EL (cell line): ENCODE data around the gene AIFM2.
"Not testable (repeated sequence)": the region's sequence is repeated elsewhere in the genome, so short reads cannot be mapped to it uniquely, and the experiment has no call there.

Experiments
- DNase-seq: peaks from one replicate; pipeline ENCODE4 v3.0.0-alpha.2; 2016

The AIFM2 gene

DNA sequence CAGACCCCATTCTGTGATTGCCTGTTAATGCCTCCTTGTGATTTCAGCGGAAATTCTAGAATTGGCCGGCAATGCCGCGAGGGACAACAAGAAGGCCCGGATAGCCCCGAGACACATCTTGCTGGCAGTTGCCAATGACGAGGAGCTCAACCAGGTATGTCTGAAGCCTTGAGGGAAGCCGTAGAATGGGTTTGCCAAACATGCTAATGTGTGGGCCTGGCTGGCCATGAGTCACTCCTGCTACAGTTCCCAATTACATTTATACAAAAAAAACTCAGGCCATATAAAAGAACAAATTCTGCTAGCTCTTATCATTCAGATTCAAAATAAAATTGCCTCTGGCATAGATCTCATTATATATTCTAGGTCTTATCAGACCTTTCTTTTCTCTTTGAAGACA lies 42.6 kb downstream of the AIFM2 start:
- no peak for DNase-seq

- DNase-seq = no peak
These were observed 44.3 kb downstream of the AIFM2 start for GRCh38 chr10:70088308-70088698.

DNA sequence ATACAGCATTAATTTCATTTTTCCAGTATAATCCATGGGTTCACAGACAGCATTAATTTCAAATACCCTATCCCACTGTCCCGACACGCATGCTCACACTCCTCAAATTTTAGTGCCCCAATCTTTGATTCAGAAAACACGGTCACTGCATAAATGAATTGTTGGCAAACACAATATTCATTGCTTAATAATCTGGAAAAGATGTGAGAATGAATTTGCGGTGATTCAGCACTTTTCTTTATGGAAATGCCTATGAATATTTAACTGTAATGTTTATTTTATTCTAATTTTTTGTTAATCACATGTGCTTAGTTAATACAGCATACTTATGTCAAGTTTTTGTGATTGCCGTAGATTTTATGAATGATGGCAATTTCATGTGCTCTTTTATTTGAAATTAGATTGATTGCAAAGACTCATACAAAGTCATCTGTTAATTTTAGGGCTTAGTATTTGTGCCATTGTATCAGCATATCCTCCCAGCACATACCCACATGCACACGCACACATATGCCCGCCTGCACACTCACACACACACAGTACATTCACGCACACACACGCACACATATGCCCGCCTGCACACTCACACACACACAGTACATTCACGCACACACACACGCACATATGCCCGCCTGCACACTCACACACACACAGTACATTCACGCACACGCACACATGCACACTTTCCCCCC lies 44.9 kb downstream of the AIFM2 start:
- no peak for DNase-seq

DNA sequence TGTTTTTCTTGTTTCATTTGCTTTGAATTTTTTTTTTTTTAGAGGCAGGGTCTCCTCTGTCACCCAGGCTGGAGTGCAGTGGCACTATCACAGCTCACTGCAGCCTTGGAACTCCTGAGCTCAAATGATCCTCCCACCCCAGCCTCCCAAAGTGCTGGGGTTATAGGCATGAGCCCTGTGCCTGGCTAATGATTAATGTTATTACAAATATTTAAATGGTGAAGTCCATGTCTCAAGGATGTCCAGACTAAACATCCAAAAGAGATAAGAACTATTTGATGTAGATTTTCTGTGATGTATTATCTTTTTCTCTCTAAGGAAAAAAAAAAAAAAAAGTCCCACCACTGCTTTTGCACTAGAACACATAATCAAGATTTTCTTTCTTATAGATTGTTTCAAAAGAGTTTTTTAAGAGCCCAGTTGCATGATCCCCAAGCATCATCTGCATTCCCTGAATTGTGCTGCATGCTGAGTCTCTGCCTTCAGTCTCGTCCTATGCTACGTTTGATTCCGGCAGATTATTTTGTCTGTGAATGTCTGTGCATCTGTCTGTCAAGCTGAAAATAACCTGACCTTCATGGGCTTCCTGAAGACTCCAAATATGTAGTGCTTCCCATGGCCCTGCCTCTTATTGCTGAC lies 46.5 kb downstream of the AIFM2 start:
- DNase-seq = no peak

DNA sequence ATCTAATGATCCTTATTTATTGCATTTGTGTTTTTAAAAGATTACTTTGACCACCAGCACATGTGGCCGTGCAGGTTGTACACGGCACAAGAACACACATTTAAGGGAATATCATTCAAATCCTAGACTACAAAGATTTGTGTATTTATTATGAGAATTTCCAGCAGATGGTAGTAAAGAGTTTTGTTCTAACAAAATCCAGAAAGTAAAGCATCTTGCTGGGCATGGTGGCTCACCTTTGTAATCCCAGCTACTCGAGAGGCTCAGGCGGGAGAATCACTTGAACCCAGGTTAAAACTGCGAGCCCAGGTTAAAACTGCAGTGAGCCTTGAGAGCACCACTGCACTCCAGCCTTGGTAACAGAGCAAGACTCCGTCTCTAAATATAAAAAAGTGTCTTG lies 48.4 kb downstream of the AIFM2 start:
- no peak for DNase-seq

DNA sequence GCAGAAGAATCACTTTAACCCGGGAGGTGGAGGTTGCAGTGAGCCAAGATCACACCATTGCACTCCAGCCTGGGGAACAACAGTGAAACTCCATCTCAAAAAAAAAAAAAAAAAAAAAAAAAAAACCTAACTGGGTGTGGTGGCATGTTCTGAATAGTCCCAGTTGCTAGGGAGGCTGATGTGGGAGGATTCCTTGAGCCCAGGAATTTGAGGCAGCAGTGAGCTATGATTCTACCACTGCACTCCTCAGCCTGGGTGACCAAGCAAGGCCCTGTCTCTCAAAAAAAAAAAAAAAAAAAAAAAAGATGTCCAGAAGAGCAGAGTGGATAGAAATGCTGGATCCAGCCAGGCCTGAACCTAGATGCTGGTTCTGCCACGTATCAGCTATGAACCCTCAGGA lies 51.8 kb downstream of the AIFM2 start:
- DNase-seq = not testable (repeated sequence)

DNA sequence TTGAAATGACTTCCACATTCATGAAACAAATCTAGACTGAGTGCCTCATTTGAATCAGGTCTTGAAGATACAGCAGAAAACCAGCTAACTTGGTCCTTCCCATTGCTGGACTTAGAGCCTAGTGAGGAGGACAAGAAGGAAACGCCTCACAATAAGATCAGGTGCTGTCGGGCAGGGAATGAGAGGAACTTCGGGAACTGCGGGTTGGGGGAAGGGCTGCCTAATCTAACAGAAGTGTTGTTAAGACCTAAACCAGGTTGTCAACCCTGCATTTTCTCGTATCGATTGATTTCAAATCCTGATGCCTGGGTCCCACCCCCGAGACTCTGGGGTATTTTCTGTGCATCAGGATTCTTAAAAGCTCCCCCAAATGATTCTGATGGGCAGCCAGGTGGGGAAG lies 53.7 kb downstream of the AIFM2 start:
- DNase-seq = no peak

DNA sequence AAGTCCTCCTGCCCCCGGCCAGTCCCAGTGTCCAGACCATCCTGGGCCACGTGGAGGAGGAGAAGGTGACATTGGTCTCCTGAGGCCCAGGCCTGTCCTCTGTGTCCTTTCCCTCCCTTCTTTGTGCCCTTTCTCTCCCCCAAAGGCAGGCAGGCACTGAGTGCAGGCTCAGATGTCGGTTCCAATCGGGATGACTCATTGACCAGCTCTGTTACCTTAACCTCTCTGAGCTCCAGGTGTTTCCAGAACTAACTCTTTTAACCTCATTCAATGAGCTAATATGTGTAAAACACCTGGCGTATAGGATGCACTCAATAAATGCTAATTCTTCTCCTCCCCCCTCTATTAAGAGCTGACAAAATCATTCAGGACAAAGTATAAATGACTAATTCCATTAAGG lies 54.3 kb downstream of the AIFM2 start:
- no peak for DNase-seq

GRCh38 chr10:70074971-70075370 lies 57.7 kb downstream of the AIFM2 start:
- DNase-seq = no peak

GRCh38 chr10:70074165-70074564 lies 58.5 kb downstream of the AIFM2 start:
- DNase-seq = no peak

- no peak for DNase-seq
These were observed 61.8 kb downstream of the AIFM2 start for GRCh38 chr10:70070834-70071233.

- DNase-seq = no peak
These were observed 63.3 kb downstream of the AIFM2 start for GRCh38 chr10:70069346-70069745.

DNA sequence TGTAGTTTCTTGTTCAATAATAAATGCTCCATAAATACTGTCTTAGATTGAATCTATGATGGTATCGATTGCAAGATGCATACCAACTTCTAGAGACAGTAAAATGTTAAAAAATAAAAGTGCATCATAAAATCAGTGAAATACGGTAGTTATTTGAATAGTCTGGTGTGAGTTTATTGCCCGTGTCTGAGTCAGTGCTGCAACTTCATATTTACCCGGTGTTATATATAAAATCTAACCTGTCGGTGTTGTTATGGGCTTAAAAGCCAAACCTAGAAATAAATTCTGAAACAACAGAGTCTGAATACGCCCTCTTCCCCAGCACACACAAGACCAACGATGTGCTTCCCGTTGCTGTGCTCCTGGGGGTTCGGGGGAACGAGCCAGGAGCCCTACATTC lies 63.7 kb downstream of the AIFM2 start:
- DNase-seq = no peak

- DNase-seq = no peak
These were observed 65.0 kb downstream of the AIFM2 start for GRCh38 chr10:70067586-70067985.

- DNase-seq = no peak
These were observed 66.4 kb downstream of the AIFM2 start for GRCh38 chr10:70066190-70066589.

DNA sequence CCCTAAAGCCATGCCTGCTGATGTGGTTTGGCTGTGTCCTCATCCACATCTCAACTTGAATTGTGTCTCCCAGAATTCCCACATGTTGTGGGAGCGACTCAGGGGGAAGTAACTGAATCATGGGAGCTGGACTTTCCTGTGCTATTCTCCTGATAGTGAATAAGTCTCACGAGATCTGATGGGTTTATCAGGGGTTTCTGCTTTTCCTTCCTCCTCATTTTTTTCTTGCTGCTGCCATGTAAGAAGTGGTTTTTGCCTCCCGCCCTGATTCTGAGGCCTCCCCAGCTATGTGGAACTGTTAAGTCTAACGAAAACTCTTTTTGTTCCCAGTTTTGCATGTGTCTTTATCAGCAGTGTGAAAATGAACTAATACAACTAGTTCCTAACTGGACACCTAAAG lies 68.1 kb downstream of the AIFM2 start:
- no peak for DNase-seq

DNA sequence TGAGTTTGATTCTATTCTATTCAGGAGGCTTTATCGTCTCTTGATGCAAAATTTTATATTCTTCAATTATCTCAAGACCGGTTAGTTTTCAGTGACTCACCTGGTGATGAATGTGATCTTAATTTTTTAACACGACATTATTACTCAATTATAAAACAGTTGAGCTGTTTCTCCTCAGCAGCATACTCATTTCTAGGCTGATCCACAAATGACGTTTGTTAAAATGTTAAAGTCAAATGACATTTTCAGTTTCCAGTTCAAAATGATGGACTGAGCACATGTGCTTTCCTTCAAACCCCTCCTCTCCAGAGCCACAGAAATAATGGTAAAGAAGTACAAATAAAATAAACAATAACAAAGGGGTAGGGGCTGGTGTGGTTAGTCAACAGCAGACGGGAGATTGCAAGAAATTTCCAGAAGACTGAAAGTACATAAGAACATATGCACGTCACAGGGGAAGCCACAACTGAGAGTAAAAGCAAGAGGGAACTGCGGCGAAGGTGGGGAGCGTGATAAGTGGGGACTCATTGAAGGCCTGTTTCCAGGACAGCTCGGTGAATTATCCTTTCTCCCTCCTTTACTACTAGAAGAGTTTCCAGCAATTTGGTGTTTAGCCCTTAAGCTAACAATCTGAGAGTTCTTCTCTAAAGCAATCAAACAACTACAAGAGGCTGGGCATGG lies 69.1 kb downstream of the AIFM2 start:
- no peak for DNase-seq
